Smooth muscle cell (in vitro differentiated cells): ENCODE results near the gene PLCG2. TPM values are rescaled to one million over a fixed set of nuclear protein-coding genes. Genes with fewer than 3 reads are reported as not detected.

Experiments used
- DNase-seq: peaks from one replicate; lab custom pipeline; 2025; ENCODE audit not compliant: unreplicated experiment; lab: John Stamatoyannopoulos, UW
- H2AFZ ChIP-seq: fragments of 200-600 bp; sonication (generic); 2 replicates; pipeline ENCODE4 v1.6.0; 2016; ENCODE audit warnings: antibody characterized with exemption, low read depth, mild to moderate bottlenecking
- H3F3A ChIP-seq: fragments of 200-600 bp; sonication (generic); 2 replicates; pipeline ENCODE4 v1.6.0; 2017; ENCODE audit warnings: antibody characterized with exemption, low read depth
- H3K27ac ChIP-seq: fragments of 200-600 bp; sonication (generic); 2 replicates; pipeline ENCODE4 v1.5.1; 2016; ENCODE audit warnings: low read depth, mild to moderate bottlenecking
- H3K27me3 ChIP-seq: fragments of 200-600 bp; sonication (generic); 2 replicates; pipeline ENCODE4 v1.6.1; 2016; ENCODE audit warnings: low read depth, mild to moderate bottlenecking
- H3K36me3 ChIP-seq: fragments of 200-600 bp; sonication (generic); 2 replicates; pipeline ENCODE4 v1.5.1; 2016; ENCODE audit warnings: low read depth
- H3K4me1 ChIP-seq: fragments of 200-600 bp; sonication (generic); 2 replicates; pipeline ENCODE4 v1.5.1; 2016; ENCODE audit warnings: low read depth
- H3K4me2 ChIP-seq: fragments of 200-600 bp; sonication (generic); 2 replicates; pipeline ENCODE4 v1.6.0; 2016; ENCODE audit warnings: mild to moderate bottlenecking
- H3K4me3 ChIP-seq: fragments of 200-600 bp; sonication (generic); 2 replicates; pipeline ENCODE4 v1.5.1; 2016; ENCODE audit warnings: mild to moderate bottlenecking
- H3K79me2 ChIP-seq: fragments of 200-600 bp; sonication (generic); 2 replicates; pipeline ENCODE4 v1.6.0; 2016; ENCODE audit warnings: low read depth, mild to moderate bottlenecking
- H3K9ac ChIP-seq: fragments of 200-600 bp; sonication (generic); 2 replicates; pipeline ENCODE4 v1.6.0; 2016; ENCODE audit warnings: low read depth
- H3K9me3 ChIP-seq: fragments of 200-600 bp; sonication (generic); replicated peaks from 2 replicates; pipeline ENCODE4 v1.5.1; 2016; ENCODE audit warnings: low read depth
- H4K20me1 ChIP-seq: fragments of 200-600 bp; sonication (generic); 2 replicates; pipeline ENCODE4 v1.6.0; 2016; ENCODE audit warnings: low read depth
- WGBS: methylation state at CpG from one replicate; pipeline ENCODE4 v1.1.7; 2016; ENCODE audit warnings: low lambda C conversion rate; 5-methylcytosine and 5-hydroxymethylcytosine counted together
- polyA plus RNA-seq: library from polyadenylated mRNA; unstranded; fragments of >200 nt; fragmentation: Nextera tagmentation; extraction: Ambion mirVana; gene quantifications from 2 replicates; pipeline ENCODE4 v1.2.1, GENCODE V29; 2016
- total RNA-seq: library from RNA; depleted of rRNA; stranded (reverse); fragments of >200 nt; gene quantifications from 2 replicates; pipeline ENCODE4 v1.2.3, GENCODE V29; 2014
- TF ChIP-seq, protein P1 (sequence below): fragments of 200-600 bp; sonication (generic); IDR thresholded peaks from 2 replicates; pipeline ENCODE4 v1.5.1; 2017; ENCODE audit warnings: borderline replicate concordance, mild to moderate bottlenecking, antibody characterized with exemption; ENCODE audit not compliant: insufficient read depth, poor library complexity, severe bottlenecking

PLCG2 gene
- total and polyA plus RNA-seq, 2 experiments from 2014 or later = 1.7 TPM; not detected in 1

GRCh38 chr16:81907681-81908080 lies 128.6 kb downstream of the PLCG2 start:
- 74% methylated on average over 8 of the region's 8 CpGs for WGBS
- H3K79me2 ChIP-seq = no peaks in the 10 kb centered on the region
- TF ChIP-seq, protein P1, sequence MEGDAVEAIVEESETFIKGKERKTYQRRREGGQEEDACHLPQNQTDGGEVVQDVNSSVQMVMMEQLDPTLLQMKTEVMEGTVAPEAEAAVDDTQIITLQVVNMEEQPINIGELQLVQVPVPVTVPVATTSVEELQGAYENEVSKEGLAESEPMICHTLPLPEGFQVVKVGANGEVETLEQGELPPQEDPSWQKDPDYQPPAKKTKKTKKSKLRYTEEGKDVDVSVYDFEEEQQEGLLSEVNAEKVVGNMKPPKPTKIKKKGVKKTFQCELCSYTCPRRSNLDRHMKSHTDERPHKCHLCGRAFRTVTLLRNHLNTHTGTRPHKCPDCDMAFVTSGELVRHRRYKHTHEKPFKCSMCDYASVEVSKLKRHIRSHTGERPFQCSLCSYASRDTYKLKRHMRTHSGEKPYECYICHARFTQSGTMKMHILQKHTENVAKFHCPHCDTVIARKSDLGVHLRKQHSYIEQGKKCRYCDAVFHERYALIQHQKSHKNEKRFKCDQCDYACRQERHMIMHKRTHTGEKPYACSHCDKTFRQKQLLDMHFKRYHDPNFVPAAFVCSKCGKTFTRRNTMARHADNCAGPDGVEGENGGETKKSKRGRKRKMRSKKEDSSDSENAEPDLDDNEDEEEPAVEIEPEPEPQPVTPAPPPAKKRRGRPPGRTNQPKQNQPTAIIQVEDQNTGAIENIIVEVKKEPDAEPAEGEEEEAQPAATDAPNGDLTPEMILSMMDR = no peak
- H2AFZ ChIP-seq = no peak overlapping the region
- no peaks in the 10 kb centered on the region for H3K4me1 ChIP-seq
- H3K9me3 ChIP-seq = no peaks in the 10 kb centered on the region
- no peaks in the 10 kb centered on the region for H3F3A ChIP-seq
- no peak overlapping the region for H3K27ac ChIP-seq
- H3K4me2 ChIP-seq = no peak overlapping the region
- no peaks in the 10 kb centered on the region for H4K20me1 ChIP-seq
- DNase-seq = no peak
- no peaks in the 10 kb centered on the region for H3K27me3 ChIP-seq
- H3K9ac ChIP-seq = no peak overlapping the region
- no peaks in the 10 kb centered on the region for H3K36me3 ChIP-seq
- H3K4me3 ChIP-seq = no peak overlapping the region

- H3F3A ChIP-seq = no peaks in the 10 kb centered on the region
- no peak overlapping the region for H3K9ac ChIP-seq
- H3K27ac ChIP-seq = no peak overlapping the region
- H4K20me1 ChIP-seq = no peaks in the 10 kb centered on the region
- H3K27me3 ChIP-seq = no peaks in the 10 kb centered on the region
- H3K9me3 ChIP-seq = no peaks in the 10 kb centered on the region
- WGBS = 77% methylated on average over 16 of the region's 16 CpGs
- H3K4me1 ChIP-seq = no peaks in the 10 kb centered on the region
- H3K4me3 ChIP-seq = no peak overlapping the region
- H3K79me2 ChIP-seq = no peaks in the 10 kb centered on the region
- H3K36me3 ChIP-seq = no peaks in the 10 kb centered on the region
- H2AFZ ChIP-seq = no peak overlapping the region
- TF ChIP-seq, protein P1 = no peak
- no peak overlapping the region for H3K4me2 ChIP-seq
- no peak for DNase-seq
Measured at GRCh38 chr16:81908466-81909262, 129.6 kb downstream of the PLCG2 start.

GRCh38 chr16:81910366-81910885 lies 131.3 kb downstream of the PLCG2 start:
- Histone ChIP-seq H3K4me2 (no peak overlapping the region), H3K4me1 (no peaks in the 10 kb centered on the region), H3K9me3 (no peaks in the 10 kb centered on the region), H3K27me3 (no peaks in the 10 kb centered on the region), H3K79me2 (no peaks in the 10 kb centered on the region), H4K20me1 (no peaks in the 10 kb centered on the region), H3K36me3 (no peaks in the 10 kb centered on the region), H2AFZ (no peak overlapping the region), H3K27ac (no peak overlapping the region), H3F3A (no peaks in the 10 kb centered on the region), H3K4me3 (no peak overlapping the region), H3K9ac (no peak overlapping the region)
- TF ChIP-seq, protein P1 = no peak
- WGBS = 92% methylated on average over 28 of the region's 28 CpGs
- DNase-seq = no peak
